ENCODE measurements around the gene CD3G. TPM values are rescaled to one million over a fixed set of nuclear protein-coding genes. Genes with fewer than 3 reads are reported as not detected.
"Not testable (repeated sequence)": the region's sequence is repeated elsewhere in the genome, so short reads cannot be mapped to it uniquely, and the experiment has no call there.

The CD3G gene
- total RNA-seq, 4 donors from 2014 or later = 0.13 to 0.33 (median 0.23) TPM; not detected in 1

- DNase-seq (ENCODE audit: extremely low spot score) = no peak
- no peak overlapping the region for H3K4me3 ChIP-seq
- no peaks in the 10 kb centered on the region for H3K36me3 ChIP-seq
- H3K27ac ChIP-seq (replicated peaks in 1 of 4) = no peak overlapping the region
- H3K4me1 ChIP-seq = no peaks in the 10 kb centered on the region
- peaks cover 0 to 29% (median 0%) of the 10 kb centered on the region in 4 donors for H3K27me3 ChIP-seq
- intact Hi-C loops (cut with DNase I) = no loop called here
- TF ChIP-seq CTCF (IDR thresholded peaks at IDR 0.05) = no peak
- no peak for TF ChIP-seq EP300 (IDR thresholded peaks at IDR 0.05)
- no peak for TF ChIP-seq POLR2A (IDR thresholded peaks at IDR 0.05; ENCODE audit: low read depth)
- TF ChIP-seq POLR2AphosphoS5 (IDR thresholded peaks at IDR 0.05) = no peak
- WGBS = 62% methylated on average over 1 of the region's 1 CpG
- no peaks in the 10 kb centered on the region for H3K9me3 ChIP-seq
Measured at GRCh38 chr11:118304227-118304567, 39.9 kb upstream of the CD3G start.

- 76% methylated on average over 8 of the region's 8 CpGs for WGBS
- TF ChIP-seq POLR2AphosphoS5 (IDR thresholded peaks at IDR 0.05) (no peak), CTCF (IDR thresholded peaks at IDR 0.05) (no peak), POLR2A (IDR thresholded peaks at IDR 0.05; ENCODE audit: low read depth) (no peak), EP300 (IDR thresholded peaks at IDR 0.05) (no peak)
- Histone ChIP-seq H3K9me3 (no peaks in the 10 kb centered on the region), H3K27ac (replicated peaks in 1 of 4) (no peak within 1 kb of the TSS), H3K27me3 (peaks cover 0 to 29% (median 0%) of the 10 kb centered on the region in 4 donors), H3K4me1 (no peaks in the 10 kb centered on the region), H3K4me3 (no peak within 1 kb of the TSS), H3K36me3 (no peaks in the 10 kb centered on the region)
- intact Hi-C loops (cut with DNase I) = no loop called here
- DNase-seq (ENCODE audit: extremely low spot score) = peak; percentile 78
Measured at GRCh38 chr11:118304568-118305248, 39.4 kb upstream of the CD3G start, which contains the start of gene CD3E. Gene CD3E, plus strand, starts transcription at chr11:118304730. Its CDS starts 223 bp downstream, at chr11:118304953.

- intact Hi-C loops (cut with DNase I) = no loop called here
Measured at GRCh38 chr11:118305726-118306125, 38.4 kb upstream of the CD3G start.

GRCh38 chr11:118306556-118306955, 37.6 kb upstream of the CD3G start:
- H3K27me3 ChIP-seq = peaks cover 0 to 29% (median 0%) of the 10 kb centered on the region in 4 donors
- H3K4me3 ChIP-seq = no peak overlapping the region
- DNase-seq (ENCODE audit: extremely low spot score) = peak; percentile 31
- no peaks in the 10 kb centered on the region for H3K36me3 ChIP-seq
- no peaks in the 10 kb centered on the region for H3K9me3 ChIP-seq
- H3K27ac ChIP-seq (replicated peaks in 1 of 4) = no peak overlapping the region
- intact Hi-C loops (cut with DNase I) = no loop called here
- WGBS = 93% methylated on average over 2 of the region's 2 CpGs
- TF ChIP-seq POLR2A (IDR thresholded peaks at IDR 0.05; ENCODE audit: low read depth) = no peak
- no peak for TF ChIP-seq POLR2AphosphoS5 (IDR thresholded peaks at IDR 0.05)
- no peak for TF ChIP-seq EP300 (IDR thresholded peaks at IDR 0.05)
- H3K4me1 ChIP-seq = no peaks in the 10 kb centered on the region

More at GRCh38 chr11:118305726-118306125, 38.4 kb upstream of the CD3G start:
- WGBS = 66% methylated on average over 8 of the region's 8 CpGs
- no peaks in the 10 kb centered on the region for H3K4me1 ChIP-seq
- TF ChIP-seq CTCF (IDR thresholded peaks at IDR 0.05) = no peak
- TF ChIP-seq EP300 (IDR thresholded peaks at IDR 0.05) = no peak
- TF ChIP-seq POLR2A (IDR thresholded peaks at IDR 0.05; ENCODE audit: low read depth) = no peak
- TF ChIP-seq POLR2AphosphoS5 (IDR thresholded peaks at IDR 0.05) = no peak
- H3K4me3 ChIP-seq = no peak overlapping the region
- peak; percentile 39 for DNase-seq (ENCODE audit: extremely low spot score)
- H3K9me3 ChIP-seq = no peaks in the 10 kb centered on the region
- peaks cover 0 to 29% (median 0%) of the 10 kb centered on the region in 4 donors for H3K27me3 ChIP-seq
- no peaks in the 10 kb centered on the region for H3K36me3 ChIP-seq
- no peak overlapping the region for H3K27ac ChIP-seq (replicated peaks in 1 of 4)

- H3K9me3 ChIP-seq; H3K4me3 ChIP-seq; intact Hi-C loops (cut with DNase I); H3K36me3 ChIP-seq; H3K4me1 ChIP-seq; DNase-seq (ENCODE audit: extremely low spot score); H3K27ac ChIP-seq (replicated peaks in 1 of 4): not testable (repeated sequence)
- WGBS = 96% methylated on average over 5 of the region's 5 CpGs
- H3K27me3 ChIP-seq = peaks cover 0 to 36% (median 4%) of the 10 kb centered on the region in 4 donors
Measured at GRCh38 chr11:118308995-118309528, 35.1 kb upstream of the CD3G start.
